ENCODE data around the gene DENND2D. TPM values are rescaled to one million over a fixed set of nuclear protein-coding genes. Genes with fewer than 3 reads are reported as not detected.

Gene DENND2D
- total RNA-seq, 1 experiment from 2014 or later, result 2.1 TPM

DNA sequence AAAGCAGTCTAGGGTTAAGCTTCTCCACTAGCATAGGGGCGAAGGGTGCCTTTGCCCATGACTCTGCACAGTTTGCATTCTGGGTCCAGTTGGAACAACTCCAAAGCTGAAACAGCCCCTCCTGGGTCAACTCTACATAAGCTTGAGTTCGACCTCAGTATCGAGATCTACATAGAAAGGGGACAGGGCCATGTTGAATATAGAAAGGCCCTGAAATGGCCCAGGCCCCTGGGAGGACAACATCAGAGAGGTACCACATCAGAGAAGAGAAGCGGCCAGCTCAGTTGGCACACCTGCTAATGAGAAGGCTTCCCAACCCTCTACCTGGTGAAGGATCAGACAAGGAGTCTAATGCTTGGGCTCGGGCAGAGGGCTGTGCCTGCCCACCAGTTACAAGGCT, 1.6 kb downstream of the DENND2D start:
- H3K27me3 Mint-ChIP-seq (ENCODE audit: low read depth), result peaks cover 19% of the 10 kb centered on the region
- ChIA-PET POLR2A (no interaction called here), CTCF (interaction anchor here (0.6 kb wide), 1 partner anchor 561 kb away, joined by 4 read pairs; no protein-coding TSS in a partner anchor)

GRCh38 chr1:111197598-111198284, 2.7 kb downstream of the DENND2D start:
- ATAC-seq (peak; percentile 89), DNase-seq (ENCODE audit: low spot score) (peak; percentile 51)
- ChIA-PET CTCF (no interaction called here), POLR2A (no interaction called here)
- H3K4me1 Mint-ChIP-seq, result peaks cover 8% of the 10 kb centered on the region
- no peaks in the 10 kb centered on the region for H3K9me3 Mint-ChIP-seq
- no peaks in the 10 kb centered on the region for H3K36me3 Mint-ChIP-seq
- no peak overlapping the region for H3K4me3 Mint-ChIP-seq
- H3K27me3 Mint-ChIP-seq (ENCODE audit: low read depth), result peaks cover 9% of the 10 kb centered on the region
- no peak overlapping the region for H3K27ac Mint-ChIP-seq
- TF ChIP-seq ATF6 (CRISPR knock-in tag; IDR thresholded peaks at IDR 0.05) (no peak), ZNF121 (CRISPR knock-in tag; IDR thresholded peaks at IDR 0.05) (no peak), FOXP1 (CRISPR knock-in tag; IDR thresholded peaks at IDR 0.05; ENCODE audit: borderline replicate concordance) (no peak), FOXP4 (CRISPR knock-in tag; IDR thresholded peaks at IDR 0.05) (no peak), JAZF1 (CRISPR knock-in tag; IDR thresholded peaks at IDR 0.05) (no peak), PRDM15 (CRISPR knock-in tag; IDR thresholded peaks at IDR 0.05) (no peak), NFYB (CRISPR knock-in tag; conservative IDR thresholded peaks at IDR 0.05; ENCODE audit: low read depth) (no peak), HMGA2 (CRISPR knock-in tag; IDR thresholded peaks at IDR 0.05) (no peak), CBFB (CRISPR knock-in tag; IDR thresholded peaks at IDR 0.05; ENCODE audit: low read depth) (no peak), ZNF138 (CRISPR knock-in tag; conservative IDR thresholded peaks at IDR 0.05) (no peak)
- TF ChIP-seq, protein P1, sequence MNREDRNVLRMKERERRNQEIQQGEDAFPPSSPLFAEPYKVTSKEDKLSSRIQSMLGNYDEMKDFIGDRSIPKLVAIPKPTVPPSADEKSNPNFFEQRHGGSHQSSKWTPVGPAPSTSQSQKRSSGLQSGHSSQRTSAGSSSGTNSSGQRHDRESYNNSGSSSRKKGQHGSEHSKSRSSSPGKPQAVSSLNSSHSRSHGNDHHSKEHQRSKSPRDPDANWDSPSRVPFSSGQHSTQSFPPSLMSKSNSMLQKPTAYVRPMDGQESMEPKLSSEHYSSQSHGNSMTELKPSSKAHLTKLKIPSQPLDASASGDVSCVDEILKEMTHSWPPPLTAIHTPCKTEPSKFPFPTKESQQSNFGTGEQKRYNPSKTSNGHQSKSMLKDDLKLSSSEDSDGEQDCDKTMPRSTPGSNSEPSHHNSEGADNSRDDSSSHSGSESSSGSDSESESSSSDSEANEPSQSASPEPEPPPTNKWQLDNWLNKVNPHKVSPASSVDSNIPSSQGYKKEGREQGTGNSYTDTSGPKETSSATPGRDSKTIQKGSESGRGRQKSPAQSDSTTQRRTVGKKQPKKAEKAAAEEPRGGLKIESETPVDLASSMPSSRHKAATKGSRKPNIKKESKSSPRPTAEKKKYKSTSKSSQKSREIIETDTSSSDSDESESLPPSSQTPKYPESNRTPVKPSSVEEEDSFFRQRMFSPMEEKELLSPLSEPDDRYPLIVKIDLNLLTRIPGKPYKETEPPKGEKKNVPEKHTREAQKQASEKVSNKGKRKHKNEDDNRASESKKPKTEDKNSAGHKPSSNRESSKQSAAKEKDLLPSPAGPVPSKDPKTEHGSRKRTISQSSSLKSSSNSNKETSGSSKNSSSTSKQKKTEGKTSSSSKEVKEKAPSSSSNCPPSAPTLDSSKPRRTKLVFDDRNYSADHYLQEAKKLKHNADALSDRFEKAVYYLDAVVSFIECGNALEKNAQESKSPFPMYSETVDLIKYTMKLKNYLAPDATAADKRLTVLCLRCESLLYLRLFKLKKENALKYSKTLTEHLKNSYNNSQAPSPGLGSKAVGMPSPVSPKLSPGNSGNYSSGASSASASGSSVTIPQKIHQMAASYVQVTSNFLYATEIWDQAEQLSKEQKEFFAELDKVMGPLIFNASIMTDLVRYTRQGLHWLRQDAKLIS (CRISPR knock-in tag; IDR thresholded peaks at IDR 0.05; ENCODE audit: borderline replicate concordance), result no peak

More for the DNA sequence above, 1.6 kb downstream of the DENND2D start:
- Mint-ChIP-seq H3K4me1 (peaks cover 10% of the 10 kb centered on the region), H3K27ac (no peak overlapping the region), H3K4me3 (no peak overlapping the region), H3K9me3 (no peaks in the 10 kb centered on the region), H3K36me3 (no peaks in the 10 kb centered on the region)
- ATAC-seq, result no peak
- no peak for DNase-seq (ENCODE audit: low spot score)
- TF ChIP-seq ZNF219 (CRISPR knock-in tag; IDR thresholded peaks at IDR 0.05; ENCODE audit: borderline replicate concordance), result no peak
- no peak for TF ChIP-seq ZNF671 (CRISPR knock-in tag; IDR thresholded peaks at IDR 0.05)
- TF ChIP-seq IRF2 (CRISPR knock-in tag; IDR thresholded peaks at IDR 0.05; ENCODE audit: borderline replicate concordance, low read depth), result no peak
- TF ChIP-seq CTCF (IDR thresholded peaks at IDR 0.05), result no peak
- no peak for TF ChIP-seq ZNF232 (CRISPR knock-in tag; IDR thresholded peaks at IDR 0.05)
- no peak for TF ChIP-seq FOXP1 (CRISPR knock-in tag; IDR thresholded peaks at IDR 0.05; ENCODE audit: borderline replicate concordance)
- TF ChIP-seq ELF4 (CRISPR knock-in tag; IDR thresholded peaks at IDR 0.05; ENCODE audit: low read depth), result no peak
- TF ChIP-seq ZNF423 (CRISPR knock-in tag; IDR thresholded peaks at IDR 0.05), result no peak
- no peak for TF ChIP-seq NFATC4 (CRISPR knock-in tag; IDR thresholded peaks at IDR 0.05)
- no peak for TF ChIP-seq FOXJ3 (CRISPR knock-in tag; IDR thresholded peaks at IDR 0.05; ENCODE audit: borderline replicate concordance)
- TF ChIP-seq MYBL2 (CRISPR knock-in tag; IDR thresholded peaks at IDR 0.05), result no peak
- no peak for TF ChIP-seq TP53 (CRISPR knock-in tag; IDR thresholded peaks at IDR 0.05)
- no peak for TF ChIP-seq KAT7 (CRISPR knock-in tag; IDR thresholded peaks at IDR 0.05; ENCODE audit: borderline replicate concordance)
